H1 (cell line): Measurements from ENCODE around the gene ANXA2R. TPM values are rescaled to one million over a fixed set of nuclear protein-coding genes. Genes with fewer than 3 reads are reported as not detected.

Experiments
- CTCF ChIA-PET: fragments of 300-600 bp; sonication (Branson Sonifier 250); formaldehyde crosslinking; loops from one replicate; lab custom pipeline; 2021; ENCODE audit not compliant: partially characterized antibody; lab: Charles Lee
- POLR2A ChIA-PET: fragments of 300-600 bp; sonication (Branson Sonifier 250); formaldehyde crosslinking; loops from one replicate; lab custom pipeline; 2021; ENCODE audit warnings: inconsistent platforms; ENCODE audit not compliant: partially characterized antibody; lab: Charles Lee
- DNase-seq, 2 experiments: peaks; one replicate each; pipeline versions ENCODE4 v3.0.0 to v3.0.0-alpha.2; 2010 to 2022; ENCODE audit warnings: low spot score in 2 of 2, low read depth in 1 of 2, mixed read lengths in 1 of 2
- FAIRE-seq: peaks from 2 replicates; lab custom pipeline; 2011; peaks lifted over from hg19 to GRCh38; lab: Jason Lieb, UNC
- H2AFZ ChIP-seq: 2 replicates; pipeline ENCODE4 v1.8.1; 2012; ENCODE audit warnings: low read length, inconsistent platforms
- H2AK5ac ChIP-seq: 2 replicates; pipeline ENCODE4 v1.6.1; 2013; ENCODE audit warnings: low read depth, low read length
- H2BK120ac ChIP-seq: replicated peaks from 2 replicates; pipeline ENCODE3; 2013; ENCODE audit warnings: low read depth, low read length, inconsistent platforms
- H2BK12ac ChIP-seq: 2 replicates; pipeline ENCODE4 v1.6.1; 2013; ENCODE audit warnings: low read depth, low read length
- H2BK15ac ChIP-seq: 2 replicates; pipeline ENCODE4 v1.6.1; 2013; ENCODE audit warnings: low read length
- H2BK20ac ChIP-seq: 2 replicates; pipeline ENCODE4 v1.6.1; 2013; ENCODE audit warnings: low read length
- H2BK5ac ChIP-seq: 2 replicates; pipeline ENCODE4 v1.6.1; 2013; ENCODE audit warnings: low read depth, low read length
- H3K14ac ChIP-seq: 2 replicates; pipeline ENCODE4 v1.6.1; 2013; ENCODE audit warnings: inconsistent platforms; ENCODE audit not compliant: insufficient read length
- H3K18ac ChIP-seq: 2 replicates; pipeline ENCODE4 v1.6.1; 2013; ENCODE audit warnings: low read length; ENCODE audit errors: extremely low read depth
- H3K23ac ChIP-seq: 2 replicates; pipeline ENCODE4 v1.6.1; 2013; ENCODE audit warnings: inconsistent platforms; ENCODE audit not compliant: insufficient read length
- H3K23me2 ChIP-seq: 2 replicates; pipeline ENCODE4 v1.6.1; 2013; ENCODE audit warnings: low read depth, low read length
- H3K27ac ChIP-seq: 2 replicates; pipeline ENCODE4 v1.6.1; 2011; ENCODE audit warnings: low read depth, low read length, inconsistent platforms
- H3K27me3 ChIP-seq, 4 experiments: replicated peaks in 1 of 4; 1 replicate in 1 of 4; 2 replicates in 3 of 4; pipeline versions ENCODE4 v1.6.1 to v1.8.1; 2011 to 2013; ENCODE audit warnings: low read length in 3 of 4, mild to moderate bottlenecking in 3 of 4, inconsistent platforms in 2 of 4, mixed read lengths in 2 of 4, moderate library complexity in 1 of 4; ENCODE audit not compliant: control insufficient read depth in 3 of 4, insufficient read depth in 3 of 4; ENCODE audit errors: extremely low read depth in 1 of 4
- H3K36me3 ChIP-seq, 4 experiments: 2 replicates each; pipeline versions ENCODE4 v1.6.1 to v1.8.1; 2011 to 2013; ENCODE audit warnings: mild to moderate bottlenecking in 4 of 4, low read length in 3 of 4, moderate library complexity in 2 of 4, control low read depth in 1 of 4, inconsistent platforms in 1 of 4; ENCODE audit not compliant: insufficient read depth in 4 of 4, control insufficient read depth in 2 of 4
- H3K4ac ChIP-seq: replicated peaks from 2 replicates; pipeline ENCODE3; 2013; ENCODE audit warnings: low read length, low read depth, mixed read lengths, inconsistent platforms; ENCODE audit not compliant: insufficient read length
- H3K4me1 ChIP-seq, 4 experiments: replicated peaks in 1 of 4; 1 replicate in 1 of 4; 2 replicates in 3 of 4; pipeline versions ENCODE4 v1.6.1 to v1.8.1; 2011 to 2013; ENCODE audit warnings: low read length in 3 of 4, inconsistent platforms in 2 of 4, mixed read lengths in 1 of 4; ENCODE audit not compliant: insufficient read depth in 4 of 4, control insufficient read depth in 3 of 4
- H3K4me2 ChIP-seq, 2 experiments: 2 replicates each; pipeline versions ENCODE4 v1.6.1 to v1.8.1; 2011 to 2013; ENCODE audit warnings: low read depth in 2 of 2, low read length in 2 of 2, control low read depth in 1 of 2, inconsistent platforms in 1 of 2, mild to moderate bottlenecking in 1 of 2; ENCODE audit not compliant: insufficient read depth in 1 of 2
- H3K4me3 ChIP-seq, 4 experiments: fragments of 200-600, 300-600 bp in 1 of 4; sonication (generic), shearing (Covaris generic), sonication (Bioruptor Twin) in 1 of 4; 2 replicates each; pipeline versions ENCODE4 v1.5.1 to v1.8.1; 2011 to 2016; ENCODE audit warnings: low read length in 4 of 4, low read depth in 3 of 4, control low read depth in 2 of 4, inconsistent platforms in 2 of 4, mild to moderate bottlenecking in 2 of 4, mixed read lengths in 1 of 4, moderate library complexity in 1 of 4; ENCODE audit not compliant: insufficient read depth in 2 of 4; ENCODE audit errors: extremely low read depth in 1 of 4
- H3K56ac ChIP-seq: replicated peaks from 2 replicates; pipeline ENCODE3; 2013; ENCODE audit warnings: low read depth, mild to moderate bottlenecking, mixed read lengths, low read length, inconsistent platforms; ENCODE audit not compliant: insufficient read length
- H3K79me1 ChIP-seq: 2 replicates; pipeline ENCODE4 v1.6.1; 2013; ENCODE audit warnings: low read depth, low read length, control low read depth
- H3K79me2 ChIP-seq, 2 experiments: 2 replicates each; pipeline versions ENCODE4 v1.6.1 to v1.8.1; 2012 to 2013; ENCODE audit warnings: low read length in 2 of 2, mild to moderate bottlenecking in 2 of 2, inconsistent platforms in 1 of 2; ENCODE audit not compliant: insufficient read depth in 2 of 2, control insufficient read depth in 1 of 2
- H3K9ac ChIP-seq, 4 experiments: replicated peaks in 1 of 4; 1 replicate in 1 of 4; 2 replicates in 3 of 4; pipeline versions ENCODE4 v1.6.1 to v1.8.1; 2011 to 2013; ENCODE audit warnings: low read depth in 3 of 4, low read length in 3 of 4, control low read depth in 2 of 4, mild to moderate bottlenecking in 2 of 4, moderate library complexity in 2 of 4, inconsistent platforms in 1 of 4; ENCODE audit errors: extremely low read depth in 1 of 4
- H3K9me3 ChIP-seq, 2 experiments: 2 replicates each; pipeline versions ENCODE4 v1.6.1 to v1.8.1; 2012 to 2013; ENCODE audit warnings: mild to moderate bottlenecking in 2 of 2, moderate library complexity in 2 of 2, control low read depth in 1 of 2, inconsistent platforms in 1 of 2, low read depth in 1 of 2, low read length in 1 of 2, mixed read lengths in 1 of 2; ENCODE audit not compliant: insufficient read depth in 2 of 2
- H4K20me1 ChIP-seq, 2 experiments: replicated peaks in 1 of 2; 2 replicates each; pipeline versions ENCODE3 to v1.8.1; 2011 to 2013; ENCODE audit warnings: inconsistent platforms in 2 of 2, low read length in 2 of 2, mild to moderate bottlenecking in 1 of 2; ENCODE audit not compliant: insufficient read depth in 2 of 2, control insufficient read depth in 1 of 2
- H4K5ac ChIP-seq: 2 replicates; pipeline ENCODE4 v1.6.1; 2013; ENCODE audit warnings: low read length, low read depth, mixed read lengths, inconsistent platforms; ENCODE audit not compliant: insufficient read length
- H4K8ac ChIP-seq: 2 replicates; pipeline ENCODE4 v1.8.0; 2013; ENCODE audit warnings: mild to moderate bottlenecking, moderate library complexity, low read length, inconsistent platforms; ENCODE audit not compliant: insufficient read depth; ENCODE audit errors: extremely low read depth
- H4K91ac ChIP-seq: replicated peaks from 2 replicates; pipeline ENCODE3; 2013; ENCODE audit warnings: low read length, mixed read lengths, inconsistent platforms; ENCODE audit not compliant: insufficient read length
- CHD2 ChIP-seq: IDR thresholded peaks from 2 replicates; pipeline ENCODE4 v1.6.1; 2012; ENCODE audit warnings: low read length, improper control_type of control experiment
- E2F6 ChIP-seq: IDR thresholded peaks from 2 replicates; pipeline ENCODE4 v1.6.1; 2012; ENCODE audit warnings: inconsistent platforms
- EZH2 ChIP-seq: fragments of 200-600 bp; sonication (generic); IDR thresholded peaks from 2 replicates; pipeline ENCODE4 v1.7.1; 2012; ENCODE audit warnings: low read depth, mild to moderate bottlenecking, moderate library complexity, low read length, inconsistent platforms; ENCODE audit not compliant: severe bottlenecking
- GTF2F1 ChIP-seq: IDR thresholded peaks from 2 replicates; pipeline ENCODE4 v1.6.1; 2012; ENCODE audit warnings: low read depth, low read length, improper control_type of control experiment, borderline replicate concordance
- HDAC2 ChIP-seq, 2 experiments: fragments of 300-600 bp in 1 of 2; sonication (generic) in 1 of 2; IDR thresholded peaks; 2 replicates each; pipeline ENCODE4 v1.6.1; 2011 to 2012; ENCODE audit warnings: low read depth in 2 of 2, low read length in 2 of 2, mild to moderate bottlenecking in 2 of 2, moderate library complexity in 2 of 2, borderline replicate concordance in 1 of 2, inconsistent platforms in 1 of 2
- KDM5A ChIP-seq: fragments of 200-600 bp; IDR thresholded peaks from 2 replicates; pipeline ENCODE4 v1.7.1; 2012; ENCODE audit warnings: mild to moderate bottlenecking, low read length, inconsistent platforms, mixed read lengths
- NANOG ChIP-seq: IDR thresholded peaks from 2 replicates; pipeline ENCODE4 v1.6.1; 2011; ENCODE audit warnings: low read length, low read depth, mild to moderate bottlenecking, inconsistent platforms; ENCODE audit not compliant: insufficient read depth, poor library complexity, severe bottlenecking
- RNF2 ChIP-seq: fragments of 200-900, 300-1000 bp; sonication (generic); IDR thresholded peaks from 2 replicates; pipeline ENCODE4 v1.7.1; 2016; ENCODE audit warnings: borderline replicate concordance, low read depth, mild to moderate bottlenecking, antibody characterized with exemption, low read length; ENCODE audit not compliant: poor library complexity, severe bottlenecking; ENCODE audit errors: missing control alignments
- SIRT6 ChIP-seq: IDR thresholded peaks from one replicate; pipeline ENCODE4 v1.7.1; 2012; ENCODE audit warnings: low read length, inconsistent platforms
- SRF ChIP-seq: IDR thresholded peaks from 2 replicates; pipeline ENCODE4 v1.6.1; 2011; ENCODE audit warnings: mild to moderate bottlenecking, low read depth, low read length, moderate library complexity
- YY1 ChIP-seq: IDR thresholded peaks from 2 replicates; pipeline ENCODE4 v1.6.1; 2011; ENCODE audit warnings: low read depth, mild to moderate bottlenecking, low read length
- polyA plus RNA-seq, 7 experiments: library from polyadenylated mRNA; depleted of rRNA in 3 of 7; stranded (reverse) in 5 of 7; unstranded in 2 of 7; fragments of >200 nt in 5 of 7; fragments of 200-250 nt in 2 of 7; gene quantifications; 1 replicate in 5 of 7; 2 replicates in 1 of 7; 4 replicates in 1 of 7; pipeline versions ENCODE4 v1.2.1 to v1.2.3, GENCODE V29; 2011 to 2013; ENCODE audit warnings: missing spikeins in 2 of 7, mixed read lengths in 2 of 7
- total RNA-seq: library from RNA; stranded (reverse); fragmentation: NEBNext Ultra II Directional; extraction: Animal tissue kit (Norgen Biotek cat#: 25700); gene quantifications from 2 replicates; pipeline ENCODE4 v1.2.1, GENCODE V29; 2021

Gene ANXA2R
- total and polyA plus RNA-seq, 2 of the 8 experiments (the other 6 are each of a cell fraction or from before 2014, with no cell fraction given), result 0.08 to 0.17 TPM

- Histone ChIP-seq H4K20me1 (peaks cover 1 to 11% of the 10 kb centered on the region in 2 experiments), H2BK15ac (no peak overlapping the region), H2BK120ac (no peak overlapping the region), H2BK20ac (no peak overlapping the region), H4K5ac (no peak overlapping the region), H2AFZ (no peak overlapping the region), H2BK5ac (no peak overlapping the region), H2AK5ac (no peak overlapping the region), H3K27me3 (peaks cover 37 to 79% (median 70%) of the 10 kb centered on the region in 4 experiments), H3K79me2 (no peaks in the 10 kb centered on the region), H3K79me1 (no peaks in the 10 kb centered on the region), H3K14ac (no peak overlapping the region), H3K4me3 (no peak overlapping the region), H3K27ac (no peak overlapping the region), H3K9ac (no peak overlapping the region), H3K9me3 (no peaks in the 10 kb centered on the region), H3K36me3 (no peaks in the 10 kb centered on the region), H3K4me2 (no peak overlapping the region), H3K4me1 (peaks cover 4 to 15% (median 9%) of the 10 kb centered on the region in 4 experiments; a peak in 6 of 7 replicates), H4K91ac (no peak overlapping the region), H3K4ac (no peak overlapping the region), H3K23ac (no peak overlapping the region), H3K23me2 (peaks cover 11% of the 10 kb centered on the region; the same call in 1 of the 2 replicates), H3K18ac (no peak overlapping the region), H3K56ac (no peak overlapping the region), H2BK12ac (no peak overlapping the region), H4K8ac (no peak overlapping the region)
- ChIA-PET CTCF (interaction anchor here (1.0 kb wide), 1 partner anchor 28 kb away, joined by 3 read pairs; no protein-coding TSS in a partner anchor), POLR2A (interaction anchor here (0.5 kb wide), 1 partner anchor 86 kb away, joined by 6 read pairs; no protein-coding TSS in a partner anchor)
- FAIRE-seq, result no peak
- DNase-seq, result no peak
- TF ChIP-seq E2F6 (no peak), CHD2 (no peak), YY1 (no peak), GTF2F1 (no peak), RNF2 (no peak), SRF (no peak), HDAC2 (IDR thresholded peaks at IDR 0.05; ENCODE audit: borderline replicate concordance in 1 of 2, low read depth in 2 of 2, low read length in 2 of 2) (no peak), SIRT6 (no peak), NANOG (no peak), EZH2 (no peak), KDM5A (no peak)
Measured at GRCh38 chr5:43014522-43014921, 25.6 kb downstream of the ANXA2R start.
